GM11168 (cell line): Measurements from ENCODE around the gene KCTD17.

ENCODE experiments used
- in situ Hi-C: fragments of 300-500 bp; cut with MboI; formaldehyde crosslinking; loops from one replicate; pipeline ENCODE4 v1.12.0; 2022; ENCODE audit warnings: low sequenced_read_pairs; ENCODE audit not compliant: unreplicated experiment

The KCTD17 gene

DNA sequence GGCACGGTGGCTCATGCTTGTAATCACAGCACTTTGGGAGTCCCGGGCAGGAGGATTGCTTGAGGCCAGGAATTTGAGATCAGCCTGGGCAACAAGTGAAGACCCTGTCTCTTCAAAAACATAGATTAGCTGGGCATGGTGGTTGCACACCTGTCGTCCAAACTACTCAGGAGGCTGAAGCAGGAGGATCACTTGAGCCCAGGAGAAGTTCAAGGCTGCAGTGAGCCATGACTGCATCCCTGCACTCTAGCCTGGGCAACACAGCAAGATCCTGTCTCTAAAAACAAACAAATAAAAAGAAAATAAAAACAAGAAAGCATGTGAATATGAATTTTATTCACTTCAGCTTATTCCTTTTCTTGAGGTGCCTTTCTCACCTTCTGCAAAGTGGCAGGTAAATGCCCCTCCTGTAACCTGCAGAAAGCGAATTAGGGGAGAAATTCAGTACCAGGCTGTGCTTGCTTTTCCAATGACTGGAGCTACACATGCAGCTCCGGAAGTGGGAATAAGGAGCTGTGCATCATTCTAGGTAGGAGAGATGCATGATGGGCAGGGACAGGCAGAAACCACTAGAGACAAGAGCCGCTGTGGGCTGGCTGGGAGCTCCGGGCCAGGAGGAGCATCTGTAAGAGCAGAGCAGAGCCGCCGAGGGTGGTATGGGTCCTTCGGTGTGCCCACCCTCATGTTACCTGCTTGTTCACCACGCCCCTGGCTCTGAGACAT, 14.7 kb upstream of the KCTD17 start:
- in situ Hi-C loops: no loop called here

DNA sequence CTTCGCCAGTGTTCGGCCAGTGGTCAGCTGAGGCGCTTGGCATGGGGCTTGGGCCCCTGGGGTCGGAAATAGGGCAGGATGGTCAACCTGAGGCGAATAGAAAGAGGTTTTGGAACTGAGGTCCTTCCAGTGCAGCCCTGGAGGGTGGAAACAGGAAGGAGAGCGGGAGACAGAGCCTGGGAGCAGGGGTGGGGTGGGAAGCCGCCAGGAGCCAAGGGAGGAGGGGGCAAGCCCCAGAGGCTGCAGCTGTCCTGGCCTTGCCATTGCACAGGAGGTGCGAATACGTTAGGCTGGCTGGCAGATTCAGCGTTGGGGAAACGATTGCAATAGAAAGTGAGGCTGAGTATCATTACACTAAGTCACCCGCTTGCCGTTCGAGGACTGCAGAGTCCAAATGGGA, 13.9 kb upstream of the KCTD17 start:
- in situ Hi-C loops: no loop called here

DNA sequence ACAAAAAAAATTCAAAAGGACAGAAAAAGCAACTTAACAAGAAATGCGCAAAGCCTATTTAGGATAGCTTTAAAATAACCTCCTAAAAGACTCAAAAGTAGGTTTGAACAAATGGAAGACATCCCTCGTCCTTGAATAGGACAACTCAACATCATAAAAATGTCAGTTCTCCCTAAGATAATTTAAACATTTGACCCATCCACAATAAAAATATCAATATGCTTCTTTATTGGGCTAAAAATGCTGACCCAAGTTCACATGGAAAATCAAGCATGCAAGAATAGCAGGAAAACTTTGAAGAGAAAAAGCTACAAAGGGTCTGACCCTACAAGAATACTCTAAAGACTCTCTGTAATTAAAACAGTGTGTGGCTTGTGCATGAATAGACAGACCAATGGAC, 12.1 kb upstream of the KCTD17 start:
- in situ Hi-C loops: no loop called here

DNA sequence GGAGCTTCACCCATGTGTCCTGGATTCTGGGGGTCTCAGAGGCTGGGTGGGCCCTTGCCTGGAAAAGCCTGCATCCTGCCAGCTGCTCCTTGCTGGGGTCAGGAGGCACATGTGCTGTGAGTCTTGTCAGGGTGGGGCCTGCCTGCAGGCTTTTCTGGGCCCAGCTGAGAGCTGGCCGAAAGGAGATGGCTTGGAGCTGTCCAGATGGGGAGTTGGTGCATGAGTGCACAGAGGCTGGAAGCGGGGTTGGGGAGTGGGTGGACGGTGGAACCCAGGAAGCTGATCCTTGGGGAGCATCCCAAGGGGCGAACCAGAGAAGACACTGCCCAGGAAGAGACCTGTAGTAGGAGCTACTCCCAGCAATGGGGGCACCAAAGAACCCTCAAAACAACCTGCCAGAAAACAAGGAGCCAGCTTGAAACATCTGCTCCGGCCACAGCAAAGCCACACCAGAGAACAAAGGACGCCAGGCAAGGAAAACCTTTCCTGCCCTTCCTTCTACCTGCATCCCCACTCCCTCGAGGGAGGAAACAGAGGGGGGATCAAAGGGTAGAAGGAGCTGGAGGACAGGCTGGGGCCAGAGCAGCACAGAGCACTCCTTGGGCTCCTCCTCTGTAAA, 8.2 kb upstream of the KCTD17 start:
- in situ Hi-C loops: no loop called here

DNA sequence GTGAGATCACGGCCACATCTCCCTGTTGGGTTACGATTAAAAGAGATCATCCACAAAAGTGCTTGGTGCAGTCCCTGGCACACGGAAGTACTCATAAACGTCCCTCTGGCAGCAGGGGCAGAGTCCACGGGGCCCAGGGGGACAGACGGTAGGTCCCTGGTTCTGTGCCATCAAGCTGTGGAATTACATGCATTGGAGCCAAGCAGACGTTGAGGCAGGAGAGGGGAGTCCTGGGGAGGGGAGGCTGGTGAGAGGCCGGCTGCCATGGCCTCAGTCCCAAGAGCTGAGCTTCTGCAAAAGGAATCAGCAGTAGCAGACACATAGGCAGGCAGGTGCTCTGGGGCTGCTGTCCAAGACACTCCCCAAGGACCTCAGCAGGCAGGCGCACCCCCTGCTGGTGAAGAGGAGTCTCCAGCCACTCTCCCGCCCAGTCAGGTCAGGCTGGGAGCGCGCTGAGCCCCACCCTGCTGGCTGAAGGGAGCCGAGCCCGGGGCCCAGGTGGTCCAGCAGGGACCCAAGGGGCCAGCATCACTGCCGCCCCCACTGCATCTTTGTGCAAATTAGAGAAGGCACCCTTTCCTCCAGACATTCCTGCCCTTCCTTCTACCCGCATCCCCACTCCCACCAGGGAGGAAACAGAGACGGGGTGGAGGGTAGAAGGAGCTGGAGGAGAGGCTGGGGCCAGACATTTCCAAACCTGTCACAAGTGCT, 7.6 kb upstream of the KCTD17 start:
- in situ Hi-C loops: no loop called here

DNA sequence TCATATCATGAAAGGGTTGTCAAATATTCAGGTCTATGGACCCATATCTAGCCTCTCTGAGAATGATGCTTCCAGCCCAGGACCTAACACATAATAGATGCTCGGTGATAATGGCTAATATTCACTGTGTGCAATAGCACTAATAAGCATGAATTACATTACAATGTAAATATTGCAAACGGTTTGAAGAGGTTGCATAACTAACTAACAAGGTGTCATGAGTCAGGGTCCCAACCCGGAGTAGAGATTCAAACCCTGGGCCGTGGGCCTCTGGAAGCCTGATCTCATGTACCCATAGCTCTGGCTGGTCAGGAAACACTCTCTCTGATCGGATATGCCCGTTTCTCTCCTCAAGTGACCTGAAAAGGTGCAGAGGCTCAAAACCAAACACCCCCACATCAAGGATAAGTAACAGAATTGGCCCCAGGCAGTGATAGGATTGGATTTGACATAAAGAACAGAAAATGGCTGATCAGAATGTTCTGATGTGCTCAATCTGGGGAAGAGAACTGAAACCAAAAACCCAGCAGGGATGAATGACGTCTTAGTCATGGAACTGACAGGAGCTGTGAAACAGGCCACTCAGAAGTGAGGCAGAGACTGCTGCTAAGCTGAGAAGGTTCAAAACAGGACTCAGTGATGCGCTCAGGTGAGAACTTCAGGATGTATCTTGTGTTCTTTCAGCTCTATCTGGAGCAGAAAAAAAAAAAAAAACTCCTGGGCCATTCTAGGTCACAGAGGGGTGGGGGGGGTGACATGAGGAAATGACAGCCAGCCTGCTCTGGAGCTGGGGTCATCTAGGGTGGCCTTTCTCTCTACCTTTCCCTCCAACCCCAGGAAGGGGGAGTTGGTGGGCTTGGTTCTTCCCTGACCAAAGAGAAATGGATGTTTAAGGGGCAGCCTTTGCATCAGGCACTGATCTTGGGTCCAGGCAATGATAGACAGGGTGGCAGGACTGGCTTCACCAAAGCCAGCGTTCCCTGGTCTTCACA, 6.6 kb upstream of the KCTD17 start:
- in situ Hi-C loops: no loop called here

DNA sequence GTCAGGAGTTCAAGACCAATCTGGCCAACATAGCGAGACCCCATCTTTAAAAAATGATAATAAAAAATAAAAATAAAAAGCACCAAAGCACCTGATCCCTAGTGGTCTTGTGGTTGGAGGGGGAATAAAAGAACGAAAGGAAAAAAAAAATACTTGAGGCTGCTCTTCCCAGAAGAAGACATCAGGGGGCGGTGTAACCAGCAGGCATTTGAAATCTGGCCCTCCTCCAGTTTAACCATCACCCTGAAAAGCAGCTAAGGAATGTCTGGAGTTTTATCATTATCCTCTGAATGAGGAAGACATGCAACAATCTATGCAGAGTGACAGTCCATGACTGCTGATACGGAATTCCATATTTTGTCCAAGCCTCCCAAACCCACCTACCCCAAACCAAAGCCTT, 5.6 kb upstream of the KCTD17 start:
- in situ Hi-C loops: no loop called here

DNA sequence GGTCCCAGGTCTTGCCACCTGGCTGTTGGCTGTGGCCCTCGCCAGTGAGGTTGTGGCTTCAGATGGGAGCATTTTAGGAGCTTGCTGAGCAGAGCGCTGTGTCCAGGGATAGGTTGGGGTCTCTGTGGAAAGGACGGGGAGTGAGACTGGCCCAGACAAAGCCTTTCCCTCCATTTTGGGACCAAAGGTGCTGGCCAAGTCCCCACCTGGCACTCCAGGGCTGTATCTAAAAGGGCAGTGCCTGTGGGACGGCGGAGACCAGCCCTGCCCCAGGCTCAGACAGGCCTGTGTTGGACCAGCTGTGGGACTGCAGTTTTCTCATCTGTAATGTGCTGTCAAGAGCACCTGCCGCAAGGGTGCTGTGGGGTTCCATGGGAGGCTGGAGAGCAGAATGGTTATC, 5.0 kb upstream of the KCTD17 start:
- in situ Hi-C loops: no loop called here

DNA sequence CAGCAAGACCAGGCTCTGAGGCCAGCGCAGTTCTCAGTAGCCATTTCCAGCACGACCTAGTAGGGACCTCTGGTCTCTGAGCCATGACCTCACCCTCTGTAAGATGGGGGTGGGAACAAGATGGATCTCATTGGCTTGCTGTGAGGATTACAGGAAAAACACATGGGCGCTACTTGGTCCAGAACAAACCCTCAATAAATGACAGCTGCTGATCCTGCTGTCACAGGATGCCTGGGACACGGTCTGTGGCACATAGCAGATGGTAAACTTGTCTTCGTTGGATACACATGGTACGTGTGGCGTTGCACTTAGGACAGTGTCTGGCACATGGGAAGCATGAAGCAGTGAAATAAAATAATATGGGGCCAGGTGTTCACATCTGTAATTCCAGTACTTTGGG, 4.5 kb upstream of the KCTD17 start:
- in situ Hi-C loops: no loop called here

DNA sequence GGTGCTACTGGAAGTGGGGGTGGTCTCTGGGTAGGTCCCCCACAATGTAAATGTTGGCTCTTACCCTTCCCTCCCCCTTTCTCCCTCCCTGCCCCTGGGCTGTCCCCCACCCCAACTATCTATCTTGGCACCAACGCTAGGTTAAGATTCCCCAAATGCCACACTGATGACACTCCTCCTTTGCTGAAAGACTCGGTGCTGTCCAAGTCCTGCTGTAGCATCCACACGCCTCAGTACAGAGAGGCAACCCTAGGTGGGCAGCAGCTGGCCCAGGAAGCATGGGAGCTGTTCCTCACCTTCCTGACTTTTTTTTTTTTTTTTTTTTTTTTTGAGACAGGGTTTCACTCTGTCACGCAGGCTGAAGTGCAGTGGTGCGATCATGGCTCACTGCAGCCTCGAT, 3.4 kb upstream of the KCTD17 start:
- in situ Hi-C loops: no loop called here

DNA sequence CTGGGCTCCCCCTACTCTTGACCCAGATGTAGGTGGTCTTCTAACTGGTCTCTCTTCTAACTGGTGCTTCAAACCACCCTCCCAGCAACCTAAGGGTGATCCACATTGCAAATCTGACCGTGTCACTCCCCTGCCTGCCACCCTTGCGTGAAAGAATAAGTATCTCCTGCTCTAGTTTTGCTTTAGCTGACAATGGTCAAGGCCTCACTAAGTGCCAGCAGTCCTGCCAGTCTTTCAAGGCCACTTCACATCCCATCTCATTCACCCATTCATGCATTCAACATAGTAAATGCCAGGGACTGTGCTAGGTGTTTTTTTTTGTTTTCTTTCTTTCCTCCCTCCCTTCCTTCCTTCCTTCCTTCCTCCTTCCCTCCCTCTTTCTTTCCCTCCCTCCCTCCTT, 2.3 kb upstream of the KCTD17 start:
- in situ Hi-C loops: no loop called here

DNA sequence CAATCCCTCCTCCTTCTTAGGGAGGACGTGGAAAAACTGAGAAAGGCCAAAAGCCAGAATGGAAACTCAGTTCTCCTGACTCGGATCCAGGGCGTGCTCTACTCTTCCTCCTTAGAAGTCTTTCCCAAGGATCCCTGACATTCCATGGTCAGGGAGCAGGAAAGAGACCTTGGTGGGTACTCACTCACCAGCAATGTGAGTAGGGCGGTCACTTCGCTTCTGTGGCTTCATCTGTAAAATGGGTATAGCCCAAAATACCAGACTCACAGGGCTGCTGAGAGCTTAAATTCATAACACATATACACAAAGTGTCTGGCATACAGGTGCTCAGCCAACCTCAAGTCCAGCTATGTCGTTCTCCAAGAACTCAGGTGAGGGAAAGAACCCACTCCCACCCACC, 629 bp upstream of the KCTD17 start:
- in situ Hi-C loops: no loop called here

DNA sequence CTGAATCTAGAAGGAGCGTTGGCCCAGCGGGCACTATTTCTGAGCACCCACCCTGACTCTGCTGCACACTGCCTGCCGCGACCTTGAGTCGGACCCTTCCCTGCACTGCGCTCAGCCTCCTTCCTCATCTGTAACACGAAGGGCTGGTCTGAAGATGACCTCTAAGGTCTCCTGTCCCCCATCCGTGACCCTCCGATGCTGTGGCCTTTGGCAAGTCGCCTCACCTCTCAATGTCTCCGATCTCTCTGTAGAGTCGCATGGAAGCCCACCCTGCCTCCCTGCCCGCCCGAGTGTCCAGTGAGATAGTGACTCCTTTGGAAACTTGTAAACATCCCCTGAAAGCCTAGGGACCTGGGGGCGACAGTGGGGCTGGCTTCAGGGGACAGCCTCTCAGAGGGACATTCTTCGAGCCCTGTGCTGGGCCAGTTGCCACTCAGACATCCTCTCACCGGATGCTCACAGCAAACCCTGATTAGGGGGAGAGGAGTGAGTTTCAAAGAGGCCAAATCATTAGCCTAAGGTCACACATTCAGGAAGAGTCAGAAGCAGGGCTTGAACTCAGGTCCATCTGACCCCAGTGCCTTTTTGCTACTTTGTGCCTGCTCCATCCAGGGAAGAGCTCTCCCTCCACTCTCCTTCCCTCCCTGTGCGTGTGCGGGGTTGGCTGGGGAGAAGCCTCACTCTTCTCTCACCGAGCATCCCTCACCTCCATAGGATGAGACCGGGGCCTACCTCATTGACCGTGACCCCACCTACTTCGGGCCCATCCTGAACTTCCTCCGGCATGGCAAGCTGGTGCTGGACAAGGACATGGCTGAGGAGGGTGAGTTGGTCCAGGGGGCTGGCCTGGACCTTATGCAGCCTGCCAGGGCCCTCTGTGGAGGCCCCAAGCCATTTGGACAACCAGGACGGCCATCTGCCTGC, 1.1 kb downstream of the KCTD17 start:
- in situ Hi-C loops: no loop called here

DNA sequence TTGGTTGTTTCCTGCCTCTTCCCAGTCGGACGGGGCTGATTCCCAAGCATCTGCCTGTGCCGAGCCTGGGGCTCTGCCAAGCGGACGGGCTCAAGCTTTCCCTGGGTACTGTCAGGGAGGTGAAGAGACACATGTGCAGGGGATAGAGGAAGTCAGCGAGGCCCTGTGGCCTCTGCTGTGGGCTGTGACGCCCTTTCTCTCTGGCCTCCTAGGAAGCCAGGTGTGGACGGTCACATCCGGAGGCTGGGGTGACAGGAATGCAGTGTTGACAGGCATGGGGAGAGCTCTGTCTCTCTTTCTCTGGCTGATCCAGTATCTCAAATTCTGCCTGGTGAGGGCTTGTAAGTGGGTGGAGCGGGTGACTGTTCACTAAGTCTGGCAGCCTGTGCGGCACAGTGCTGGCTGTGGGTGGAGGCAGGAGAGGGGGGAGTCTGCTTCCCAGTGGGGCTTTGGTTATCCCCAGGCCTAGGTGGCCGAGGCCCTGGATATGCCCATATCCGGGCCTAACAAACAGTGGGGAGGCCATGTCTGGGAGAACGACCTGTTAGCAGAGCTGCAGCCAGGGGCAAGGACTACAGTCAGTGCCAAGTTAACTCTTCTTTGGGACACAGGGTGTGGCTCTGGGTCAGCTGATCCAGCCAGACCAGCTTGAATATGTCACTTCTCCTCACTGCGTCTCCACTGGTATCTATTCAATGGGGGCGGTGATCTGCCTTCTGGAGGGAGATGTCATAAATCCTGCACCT, 1.9 kb downstream of the KCTD17 start:
- in situ Hi-C loops: no loop called here

DNA sequence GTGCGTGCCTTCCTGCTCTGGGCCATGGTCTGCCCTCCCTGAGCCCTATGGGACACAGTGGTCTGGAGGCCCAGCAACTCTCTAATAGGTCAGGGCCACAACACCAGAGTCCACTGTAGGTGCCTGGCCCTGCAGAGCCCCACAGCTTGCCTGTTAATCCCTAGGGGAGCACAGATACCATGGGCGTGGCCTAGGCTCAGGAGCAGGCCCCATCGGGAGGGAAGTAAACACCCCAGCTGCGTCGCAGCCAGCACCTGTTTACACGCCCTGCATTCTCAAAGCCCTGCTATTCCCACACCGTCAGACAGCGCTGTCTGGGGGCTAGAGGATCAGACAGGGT, 2.5 kb downstream of the KCTD17 start:
- in situ Hi-C loops: no loop called here

DNA sequence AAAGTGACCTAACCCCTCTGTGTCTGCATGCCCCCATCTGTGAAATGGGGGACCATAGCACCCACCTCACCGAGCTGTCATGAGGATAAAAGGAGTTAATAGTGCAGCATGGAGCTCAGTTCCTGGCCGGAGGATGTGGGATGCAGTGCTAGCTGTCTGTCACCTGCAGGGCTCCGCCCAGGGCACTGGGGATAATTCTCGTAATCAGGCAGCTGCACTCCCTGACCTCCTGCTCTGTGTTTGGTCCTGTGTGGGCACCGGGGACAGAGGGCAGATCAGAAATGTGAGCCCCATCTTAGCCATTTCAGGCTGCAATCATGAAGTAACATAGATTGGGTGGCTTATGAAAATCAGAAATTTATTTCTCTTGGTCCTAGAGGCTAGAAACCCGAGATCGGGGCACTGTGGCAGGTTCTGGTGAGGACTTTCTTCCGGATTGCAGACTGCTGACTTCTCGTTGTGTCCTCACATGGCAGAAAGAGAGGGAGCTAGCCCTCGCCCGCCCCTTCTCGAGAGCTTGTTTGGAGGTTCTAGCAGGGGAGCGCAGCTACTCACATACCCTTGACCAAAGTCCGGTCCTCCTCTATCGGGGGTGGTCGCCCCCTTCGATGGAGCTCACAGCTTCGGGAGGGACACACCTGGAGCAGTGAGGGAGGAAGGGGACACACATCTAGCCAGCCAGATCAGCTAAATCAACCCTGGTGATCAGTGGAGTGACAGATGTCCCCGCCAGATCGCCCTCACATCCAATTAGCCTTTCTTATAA, 3.2 kb downstream of the KCTD17 start:
- in situ Hi-C loops: no loop called here

DNA sequence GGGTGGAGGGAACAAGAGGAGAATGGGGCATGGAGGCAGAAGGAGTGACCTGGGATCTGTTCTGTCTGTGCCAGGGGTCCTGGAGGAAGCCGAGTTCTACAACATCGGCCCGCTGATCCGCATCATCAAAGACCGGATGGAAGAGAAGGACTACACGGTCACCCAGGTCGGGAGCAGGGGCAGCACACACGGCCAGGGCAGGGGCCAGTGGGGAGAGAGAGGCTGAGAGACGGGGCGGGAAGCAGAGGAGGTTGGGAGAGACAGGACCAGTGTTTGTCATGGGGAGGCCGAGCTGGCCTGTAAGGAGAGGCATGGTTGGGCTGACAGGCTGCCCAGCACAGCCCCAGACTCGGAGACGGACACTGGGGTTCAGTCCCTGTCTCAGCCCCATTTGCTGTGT, 4.7 kb downstream of the KCTD17 start:
- in situ Hi-C loops: no loop called here

DNA sequence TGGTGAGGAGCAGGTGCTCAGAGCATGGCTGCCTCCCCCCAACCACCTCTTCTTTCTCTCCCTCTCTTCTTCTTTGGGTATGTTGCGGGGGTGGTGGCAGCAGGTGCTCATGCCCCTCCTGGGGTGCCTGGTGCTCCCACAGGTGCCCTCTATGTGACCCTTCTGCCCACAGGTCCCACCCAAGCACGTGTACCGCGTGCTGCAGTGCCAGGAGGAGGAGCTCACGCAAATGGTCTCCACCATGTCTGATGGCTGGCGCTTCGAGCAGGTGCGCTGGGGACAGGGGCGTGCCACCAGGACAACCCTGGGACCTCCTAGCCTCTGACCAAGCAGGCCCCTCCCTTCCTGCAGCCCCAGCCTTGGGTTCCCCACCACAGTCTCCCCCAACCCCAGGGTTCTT, 5.7 kb downstream of the KCTD17 start:
- in situ Hi-C loops: no loop called here
